HG02884 (cell line): ENCODE results near the gene ZNF644.
A peak's percentile ranks its signal among the peaks of the same experiment; 100 is the strongest.
"Not testable (repeated sequence)": the region's sequence is repeated elsewhere in the genome, so short reads cannot be mapped to it uniquely, and the experiment has no call there.

Experiments
- ATAC-seq: cut with Tn5 transposase; IDR thresholded peaks from one replicate; pipeline ENCODE4 v1.9.1; 2021; ENCODE audit warnings: mild to moderate bottlenecking, moderate library complexity; ENCODE audit not compliant: unreplicated experiment

ZNF644 gene

DNA sequence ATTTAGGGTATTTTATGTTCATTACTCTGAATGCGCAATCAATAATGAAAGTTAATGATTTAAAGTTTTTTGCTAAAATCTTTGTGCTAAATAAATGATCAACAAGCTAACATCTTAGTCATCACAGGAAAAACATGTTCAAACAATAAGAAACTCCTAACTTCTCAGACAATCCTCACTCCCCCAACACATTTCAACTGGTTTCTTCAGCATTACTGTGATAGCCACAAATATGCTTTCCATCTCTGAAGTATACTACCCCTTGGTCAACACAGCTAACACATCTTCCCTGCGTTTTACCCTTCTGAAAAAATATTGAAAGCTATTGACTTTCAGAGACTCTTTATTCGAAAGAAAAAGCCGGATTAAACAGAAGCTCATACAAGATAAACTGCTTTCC, 85.8 kb downstream of the ZNF644 start:
- no peak for ATAC-seq

- not testable (repeated sequence) for ATAC-seq
Observed at GRCh38 chr1:90928231-90928630, 93.6 kb downstream of the ZNF644 start.

GRCh38 chr1:90927674-90928073, 94.2 kb downstream of the ZNF644 start:
- ATAC-seq: not testable (repeated sequence)

DNA sequence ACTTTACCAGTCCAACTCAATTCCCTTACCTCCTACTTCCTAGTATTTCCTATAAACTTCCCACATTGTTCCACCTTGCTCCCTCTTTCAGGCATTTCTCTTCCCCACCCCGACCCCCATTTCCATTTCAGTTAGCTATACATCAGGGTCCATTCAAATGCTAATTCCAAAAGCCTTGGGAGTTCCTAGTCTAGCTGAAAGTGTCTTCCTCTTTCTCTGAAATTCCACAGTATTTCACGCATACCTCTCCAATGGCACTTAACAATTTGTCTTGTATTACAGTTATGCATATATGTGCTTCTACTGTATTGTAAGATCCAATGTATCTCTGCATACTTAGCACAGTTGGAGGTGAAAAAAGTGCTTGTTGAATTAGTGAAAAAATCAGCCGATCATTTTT, 94.9 kb downstream of the ZNF644 start:
- ATAC-seq: no peak

DNA sequence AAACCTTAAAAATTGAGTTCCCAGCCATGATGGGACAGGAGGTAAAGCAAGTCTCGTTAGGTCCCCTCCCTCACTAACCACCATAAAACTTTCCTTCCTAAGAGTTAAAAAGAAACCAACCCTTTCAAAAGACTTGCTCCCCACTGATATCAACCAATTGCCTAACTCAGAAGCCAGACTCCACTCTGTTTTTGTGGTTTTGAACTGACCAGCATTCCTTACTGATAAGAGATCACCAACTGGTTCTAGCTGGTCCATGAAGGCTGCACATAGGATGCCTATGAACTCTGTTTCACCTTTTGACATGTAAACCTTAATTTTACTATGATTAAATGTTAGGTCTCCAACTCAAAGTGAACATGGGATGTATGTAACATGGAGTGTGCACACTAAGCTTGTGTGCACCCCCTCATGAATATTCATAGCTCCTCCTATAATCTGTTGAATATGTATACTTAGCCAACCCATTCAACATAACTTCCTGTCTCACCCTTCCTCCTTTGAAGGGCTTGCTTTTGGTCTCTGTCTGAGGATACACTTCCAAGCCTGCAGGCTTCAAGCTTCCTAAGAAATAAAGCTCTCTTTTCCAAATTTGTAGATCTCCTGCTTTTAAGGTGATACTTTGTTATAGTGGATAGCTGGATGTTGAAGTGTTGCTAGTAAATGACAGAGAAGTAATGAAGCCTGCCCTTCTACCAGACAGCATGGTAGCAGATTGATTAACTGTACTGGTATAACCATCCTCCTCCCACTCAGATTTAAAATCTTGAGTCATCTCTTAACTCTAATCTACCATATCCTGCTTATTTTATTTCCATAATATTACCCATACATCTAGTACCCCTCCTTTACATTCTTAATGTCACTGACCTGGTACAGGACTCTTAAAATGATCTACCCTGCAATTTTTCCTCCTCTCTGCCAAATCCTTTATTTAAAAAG, 95.6 kb downstream of the ZNF644 start:
- ATAC-seq: no peak

GRCh38 chr1:90924982-90925381, 96.9 kb downstream of the ZNF644 start:
- ATAC-seq: no peak

- no peak for ATAC-seq
Observed at GRCh38 chr1:90922996-90923395, 98.8 kb downstream of the ZNF644 start.

GRCh38 chr1:90922202-90922601, 99.6 kb downstream of the ZNF644 start:
- ATAC-seq: no peak

DNA sequence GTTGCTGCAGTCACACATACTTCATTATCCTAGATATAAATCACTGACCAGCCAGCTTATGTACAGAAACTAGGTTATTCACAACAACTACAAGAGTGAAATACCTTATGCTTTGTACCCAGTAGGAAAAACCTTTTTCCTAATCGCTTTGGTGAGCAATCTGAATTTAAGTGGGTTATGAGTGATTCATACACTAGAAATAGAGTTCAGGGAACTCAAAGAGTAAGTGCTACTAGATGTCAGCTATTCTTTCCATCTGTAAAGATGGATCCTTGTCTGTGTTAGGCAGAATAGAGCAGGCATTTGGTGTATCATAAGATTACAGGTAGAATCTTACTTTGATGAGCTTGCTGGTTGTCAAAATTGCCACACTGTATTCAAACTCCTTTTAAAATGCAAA, 101.9 kb downstream of the ZNF644 start:
- ATAC-seq: no peak

- peak; percentile 56 for ATAC-seq
Observed at GRCh38 chr1:90919190-90919719, 102.6 kb downstream of the ZNF644 start.

GRCh38 chr1:90911353-90911752, 110.5 kb downstream of the ZNF644 start:
- ATAC-seq: no peak

- no peak for ATAC-seq
Observed at GRCh38 chr1:90902672-90903071, 119.2 kb downstream of the ZNF644 start.

DNA sequence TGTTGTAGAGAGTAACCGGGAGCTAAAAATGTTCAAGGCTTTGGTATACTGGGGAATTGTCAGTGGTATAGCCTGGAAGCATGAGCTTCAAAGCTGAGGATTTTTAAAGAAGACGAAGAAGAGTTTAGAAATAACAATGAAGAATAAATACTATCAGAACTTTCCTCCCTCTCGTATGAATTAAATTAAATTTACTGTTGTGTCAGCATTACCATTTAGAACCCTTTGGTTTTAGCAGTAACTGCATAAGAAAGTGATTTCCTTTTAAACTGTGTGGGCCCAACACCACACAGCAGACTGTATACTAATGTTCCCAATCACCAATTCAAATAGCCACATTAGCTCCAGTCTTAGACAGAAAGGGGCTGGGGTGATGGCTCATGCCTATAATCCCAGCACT, 122.6 kb downstream of the ZNF644 start:
- no peak for ATAC-seq

DNA sequence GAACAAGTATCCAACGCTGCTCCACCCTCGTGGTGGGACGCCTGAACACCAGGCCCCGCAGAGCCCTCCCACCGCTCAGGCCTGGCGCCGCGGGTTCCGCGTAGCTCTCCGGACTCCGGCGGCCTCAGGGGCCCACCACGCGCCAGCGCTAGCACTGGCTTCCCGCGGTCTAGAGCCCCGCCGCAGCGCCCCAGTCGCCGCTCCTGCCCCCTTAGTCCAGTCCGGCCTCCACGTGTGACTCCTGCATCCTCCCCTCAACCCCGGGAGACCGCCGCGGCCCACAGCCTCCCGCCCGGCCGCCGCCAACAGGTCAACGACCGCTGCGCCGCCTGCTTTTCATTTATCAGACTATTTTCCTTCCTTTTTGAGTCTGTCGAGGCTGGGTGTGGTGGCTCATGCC, 128.2 kb downstream of the ZNF644 start:
- not testable (repeated sequence) for ATAC-seq

DNA sequence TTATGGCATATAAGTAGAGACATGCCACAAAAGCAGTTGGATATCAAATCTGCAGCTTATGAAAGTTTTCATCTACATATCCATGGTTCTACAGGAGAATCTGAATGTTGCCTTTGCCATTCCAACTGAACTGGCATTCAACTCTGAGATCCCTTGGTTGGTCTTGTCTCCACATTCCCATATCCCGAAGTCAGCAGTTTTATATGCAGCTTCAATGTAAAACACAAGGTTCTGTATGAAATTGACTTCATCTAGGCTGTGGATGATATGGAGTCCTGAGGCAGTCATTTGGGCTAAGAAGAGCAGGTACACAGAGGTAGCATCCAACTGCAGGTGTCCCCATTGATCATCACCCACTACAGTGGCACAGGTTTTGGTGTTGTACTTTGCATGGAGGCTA, 129.0 kb downstream of the ZNF644 start:
- ATAC-seq: not testable (repeated sequence)

DNA sequence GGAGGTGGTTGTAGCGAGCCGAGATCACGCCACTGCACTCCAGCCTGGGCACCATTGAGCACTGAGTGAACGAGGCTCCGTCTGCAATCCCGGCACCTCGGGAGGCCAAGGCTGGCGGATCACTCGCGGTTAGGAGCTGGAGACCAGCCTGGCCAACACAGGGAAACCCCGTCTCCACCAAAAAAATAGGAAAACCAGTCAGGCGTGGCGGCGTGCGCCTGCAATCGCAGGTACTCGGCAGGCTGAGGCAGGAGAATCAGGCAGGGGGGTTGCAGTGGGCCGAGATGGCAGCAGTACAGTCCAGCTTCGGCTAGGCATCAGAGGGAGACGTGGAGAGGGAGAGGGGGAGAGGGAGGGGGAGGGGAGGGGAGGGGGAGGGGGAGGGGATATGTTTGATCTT, 129.6 kb downstream of the ZNF644 start:
- ATAC-seq: not testable (repeated sequence)

- ATAC-seq: not testable (repeated sequence)
Observed at GRCh38 chr1:90891756-90892155, 130.1 kb downstream of the ZNF644 start.

DNA sequence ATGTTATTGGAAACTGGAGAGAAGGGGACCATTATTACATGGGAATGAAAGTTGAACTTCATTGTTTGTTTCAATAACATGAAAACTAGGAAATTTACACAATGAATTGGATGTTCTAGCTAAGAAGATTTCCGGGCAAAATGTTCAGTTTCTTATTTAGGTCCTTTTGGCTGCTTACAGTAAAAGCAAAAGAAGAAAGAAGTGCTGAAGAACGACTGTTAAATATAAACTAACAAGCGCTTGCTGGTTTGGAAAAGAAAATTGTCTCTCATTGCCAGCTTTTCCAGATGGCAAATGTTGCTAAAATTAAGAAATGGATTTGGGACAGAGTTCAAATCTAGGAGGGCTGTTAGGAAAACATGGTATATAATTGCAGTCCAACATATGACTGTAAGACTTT, 139.6 kb downstream of the ZNF644 start:
- ATAC-seq: no peak

DNA sequence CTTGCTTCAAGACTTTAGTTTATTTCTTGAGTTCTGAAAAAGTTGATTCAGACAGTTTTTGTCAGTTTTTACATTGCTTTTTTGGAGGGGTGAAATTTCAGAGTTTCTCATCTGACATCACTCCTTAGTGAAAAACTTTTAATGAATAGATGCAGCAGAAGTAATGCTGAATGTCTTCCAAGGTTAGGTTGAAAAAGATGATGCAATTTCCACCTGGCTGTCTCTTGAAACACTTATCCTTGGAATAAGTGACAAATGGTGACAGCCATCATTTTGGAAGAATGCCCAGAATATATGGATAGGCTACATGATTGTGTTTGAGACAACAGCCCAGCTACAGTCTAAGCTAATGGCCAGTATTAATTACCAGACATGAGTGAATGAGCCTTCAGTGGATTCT, 140.8 kb downstream of the ZNF644 start:
- no peak for ATAC-seq

GRCh38 chr1:90879281-90879680, 142.6 kb downstream of the ZNF644 start:
- no peak for ATAC-seq

- no peak for ATAC-seq
Observed at GRCh38 chr1:90876101-90876500, 145.7 kb downstream of the ZNF644 start.
